Right hindlimb (tissue), 1 donor: ENCODE results near the gene E2F3.

ENCODE experiments used
- DNase-seq: peaks from one replicate; pipeline ENCODE4 v3.0.0-alpha.2; 2018

The E2F3 gene

GRCh38 chr6:20402342-20403069, 827 bp downstream of the E2F3 start:
- DNase-seq: peak; percentile 71

DNA sequence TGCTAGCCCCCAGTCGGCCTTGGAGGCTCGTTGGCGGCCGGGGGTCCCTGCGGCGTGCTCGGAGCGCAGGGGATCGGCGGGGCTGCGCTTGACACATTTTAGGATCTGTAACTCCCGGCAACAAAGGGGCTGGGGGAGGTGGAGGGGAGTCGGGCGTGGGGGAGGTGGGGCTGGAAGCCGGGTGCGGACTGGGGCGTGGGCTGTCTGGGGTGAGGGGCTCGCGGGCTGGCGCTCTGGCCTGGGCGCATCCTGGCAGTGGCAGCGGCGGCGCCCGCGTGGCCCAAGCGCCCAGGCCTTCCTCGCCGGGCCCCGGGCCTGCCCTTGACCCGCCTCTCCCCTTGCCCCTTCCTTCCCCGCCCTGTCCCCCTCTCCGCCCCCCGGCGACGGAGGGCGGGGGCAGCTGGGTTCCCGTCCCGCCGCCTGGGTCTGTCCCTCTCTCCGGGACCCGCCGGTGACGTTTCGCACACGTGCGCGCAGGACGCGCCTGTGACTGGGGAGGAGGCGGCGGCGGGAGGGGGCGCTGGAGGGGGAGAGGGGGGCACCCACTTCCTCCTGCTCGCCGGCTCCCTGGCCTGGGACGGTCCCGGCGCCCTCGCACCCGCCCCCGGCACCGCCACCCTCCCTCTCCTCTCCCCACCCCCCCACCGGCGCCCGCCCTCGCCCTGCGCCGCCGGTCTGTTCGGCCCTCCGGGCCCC, 1.5 kb downstream of the E2F3 start:
- peak; percentile 91 for DNase-seq

- DNase-seq: no peak
These were observed 2.3 kb downstream of the E2F3 start for GRCh38 chr6:20403766-20404640.

DNA sequence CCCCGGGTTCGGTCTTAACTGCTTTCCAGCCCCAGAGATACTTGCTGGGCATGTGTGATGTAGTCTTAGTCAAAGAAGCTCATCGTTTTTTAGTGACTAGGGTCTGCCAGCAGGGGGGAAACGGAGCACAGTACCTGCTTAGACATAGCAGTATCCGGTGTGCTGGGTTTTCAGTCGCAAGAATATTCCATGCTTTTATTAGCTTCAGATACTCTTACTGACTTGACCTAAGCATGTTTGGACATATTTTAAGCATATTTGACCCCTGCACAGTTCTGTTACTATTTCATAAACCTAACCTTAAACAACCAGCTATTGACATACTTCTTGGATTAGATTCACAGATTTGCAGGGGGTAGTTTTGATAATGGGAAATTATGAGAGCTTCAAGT, 3.0 kb downstream of the E2F3 start:
- peak; percentile 54 for DNase-seq

GRCh38 chr6:20408851-20409250, 7.2 kb downstream of the E2F3 start:
- DNase-seq: no peak

- DNase-seq: no peak
These were observed 7.8 kb downstream of the E2F3 start for GRCh38 chr6:20409427-20409971.

DNA sequence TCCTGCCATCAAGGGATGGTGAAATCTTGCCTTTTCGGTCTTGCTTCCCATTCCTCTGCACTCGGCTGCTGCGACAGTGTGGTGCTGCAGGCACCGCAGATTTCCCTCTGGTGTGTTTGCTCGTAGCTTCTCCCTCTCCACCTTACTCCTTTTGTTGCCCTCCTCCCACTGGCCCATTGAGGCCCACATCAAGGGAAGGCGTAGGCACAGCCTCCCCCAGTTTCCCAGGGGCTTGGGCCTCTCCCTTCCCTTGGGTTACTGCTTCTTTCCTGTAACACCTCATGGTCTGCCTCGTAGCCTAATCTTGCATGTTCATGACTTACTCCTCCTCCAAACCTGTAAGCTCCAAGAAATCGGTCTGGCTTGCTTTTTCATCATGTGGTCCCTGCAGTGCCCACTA, 9.9 kb downstream of the E2F3 start:
- no peak for DNase-seq

- no peak for DNase-seq
These were observed 10.4 kb downstream of the E2F3 start for GRCh38 chr6:20411953-20412681.

DNA sequence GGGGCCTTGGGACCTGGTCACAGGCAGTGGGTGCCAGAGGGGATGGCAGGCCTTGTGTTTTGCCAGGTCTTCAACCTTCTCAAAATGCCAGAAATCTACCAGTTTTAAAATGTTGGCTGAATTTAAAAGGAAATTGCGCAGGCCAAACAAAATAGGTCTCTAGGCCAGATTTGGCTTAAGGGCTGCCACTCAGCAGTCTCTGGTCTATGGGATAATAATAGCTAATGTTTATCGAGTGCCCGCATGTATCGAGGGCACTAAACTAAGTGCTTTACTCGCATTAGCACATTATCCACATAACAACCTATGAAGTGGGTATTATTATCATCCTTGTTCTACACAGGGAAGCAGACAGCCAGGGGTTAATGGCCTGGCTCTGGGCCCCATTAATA, 11.0 kb downstream of the E2F3 start:
- no peak for DNase-seq

- no peak for DNase-seq
These were observed 12.1 kb downstream of the E2F3 start for GRCh38 chr6:20413826-20414225.

- no peak for DNase-seq
These were observed 13.0 kb downstream of the E2F3 start for GRCh38 chr6:20414711-20415110.

DNA sequence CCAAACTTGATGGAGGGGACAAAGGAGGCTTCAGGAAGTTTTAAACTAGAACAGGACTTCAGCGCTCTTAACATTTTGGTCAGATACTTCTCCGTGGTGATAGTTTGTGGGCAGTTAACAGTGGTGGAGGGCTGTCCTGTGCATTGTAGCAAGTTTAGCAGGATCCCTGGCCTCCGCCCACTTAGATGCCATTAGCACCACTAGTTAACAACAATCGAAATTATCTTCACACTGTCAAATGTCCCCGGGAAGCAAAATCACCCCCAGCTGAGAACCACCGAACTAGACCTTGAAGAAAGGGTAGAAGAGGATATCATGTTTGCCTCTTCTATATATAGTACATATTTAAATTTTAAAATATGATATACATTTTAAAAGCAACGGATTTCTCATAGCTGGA, 13.6 kb downstream of the E2F3 start:
- DNase-seq: no peak

DNA sequence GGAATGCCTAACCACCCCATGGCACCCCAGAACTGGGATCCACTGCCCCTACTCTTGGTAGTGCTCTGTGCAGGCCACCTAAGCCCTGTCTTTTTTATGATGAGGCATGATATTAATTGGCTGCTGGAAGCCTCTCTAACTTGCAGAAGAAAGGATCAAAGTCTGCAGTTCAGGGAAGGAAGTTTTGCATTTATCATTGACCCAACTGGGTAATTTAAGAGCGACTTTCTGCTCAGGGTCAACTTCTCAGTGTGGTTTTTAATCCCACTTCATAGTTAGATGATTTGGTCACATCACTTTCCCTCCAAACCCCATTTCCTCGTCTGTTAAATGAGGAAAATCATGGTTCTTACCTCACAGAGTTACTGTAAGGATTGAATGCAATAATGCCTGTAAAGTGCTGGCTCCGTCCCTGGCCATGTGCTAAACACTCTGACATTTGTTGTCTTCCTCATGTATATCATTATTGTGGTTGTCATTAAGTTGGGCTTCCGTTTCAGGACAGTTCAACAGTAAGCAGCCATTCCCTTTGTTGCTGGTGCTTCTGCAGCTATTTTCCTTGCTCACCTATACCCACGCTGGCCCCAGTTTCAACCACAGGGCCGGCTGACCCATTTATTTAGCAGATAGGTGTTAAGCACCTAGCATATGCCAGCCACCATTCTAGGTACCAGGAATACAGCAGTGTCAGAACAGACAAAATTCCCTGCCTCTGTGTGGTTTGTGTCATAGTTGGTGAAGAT, 14.2 kb downstream of the E2F3 start:
- DNase-seq: no peak

DNA sequence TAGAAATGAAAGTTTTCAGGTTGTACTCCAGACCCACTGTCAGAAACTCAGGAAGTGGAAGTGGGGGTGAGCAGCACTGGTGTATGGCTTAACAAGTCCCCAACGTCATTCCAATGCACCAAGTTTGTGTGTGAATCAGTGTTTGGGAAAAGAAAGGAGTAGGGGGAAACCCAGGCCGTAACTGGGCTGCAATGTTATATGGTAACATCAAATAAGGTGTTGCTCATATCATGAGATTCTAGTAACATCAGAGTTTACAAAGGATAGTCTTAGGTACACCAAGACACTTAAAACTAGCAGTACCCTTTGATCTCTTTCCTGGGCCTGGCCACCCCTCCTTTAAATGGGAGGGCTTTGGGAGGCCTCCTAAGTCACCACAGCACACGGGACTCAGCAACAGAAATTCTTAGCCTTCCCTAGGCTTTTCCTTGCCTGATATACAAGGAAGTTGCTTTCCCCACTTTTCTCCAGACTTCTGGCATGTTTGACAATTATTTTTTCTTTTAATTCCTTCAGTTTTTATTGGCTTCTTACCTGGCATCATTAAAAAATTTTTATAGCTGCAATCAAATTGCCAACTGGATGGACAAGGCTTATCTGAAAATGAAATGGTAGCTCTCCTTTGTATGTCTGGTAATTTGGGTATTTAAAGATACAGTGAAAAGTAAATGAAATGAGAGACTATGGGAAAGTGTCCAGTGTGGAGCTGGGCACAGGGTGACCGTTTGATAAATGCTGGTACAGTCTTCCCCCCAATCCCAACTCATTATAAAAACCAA, 15.1 kb downstream of the E2F3 start:
- DNase-seq: no peak

GRCh38 chr6:20417819-20418218, 16.1 kb downstream of the E2F3 start:
- DNase-seq: no peak

DNA sequence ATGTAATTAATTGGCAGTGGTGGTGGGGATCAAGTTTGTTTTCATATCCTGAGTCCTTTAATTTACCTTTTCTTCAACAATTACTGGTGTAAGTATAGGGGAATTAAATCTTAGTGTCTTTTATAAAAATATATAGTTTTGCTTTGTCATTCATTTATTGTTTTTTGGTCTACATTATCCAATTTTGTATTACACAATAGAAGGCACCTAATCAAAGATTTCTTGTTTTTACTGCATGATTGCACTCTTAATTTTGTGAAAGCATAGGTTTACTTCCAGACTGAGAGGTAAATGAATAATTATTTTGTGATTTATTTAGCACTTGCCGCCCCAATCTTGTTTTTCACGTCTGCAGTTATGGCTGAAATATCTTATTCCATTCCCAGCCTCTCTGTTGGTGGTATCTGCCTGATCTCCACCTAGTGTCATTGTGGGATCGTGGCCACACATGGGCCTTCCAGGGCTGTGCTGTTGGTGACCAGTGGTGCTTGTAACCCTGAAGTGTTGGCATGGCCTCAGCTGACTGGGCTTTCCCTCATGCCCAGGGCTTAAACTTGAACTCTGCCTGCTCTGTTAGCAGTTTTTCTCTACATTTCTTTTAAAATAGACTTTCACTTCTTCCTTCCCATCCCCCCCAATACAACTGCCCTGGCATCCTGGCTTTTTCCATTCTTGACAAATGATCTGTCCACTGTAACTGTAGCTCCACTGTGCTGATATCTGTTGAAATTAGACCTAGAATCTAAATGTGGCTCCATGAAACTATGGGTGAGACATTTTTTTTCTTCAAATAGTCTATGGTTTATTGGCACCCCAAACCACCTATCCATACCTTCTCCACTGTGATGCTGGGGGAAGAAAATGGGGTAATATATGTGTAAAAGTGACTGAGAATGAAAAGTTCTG, 24.8 kb downstream of the E2F3 start:
- no peak for DNase-seq

DNA sequence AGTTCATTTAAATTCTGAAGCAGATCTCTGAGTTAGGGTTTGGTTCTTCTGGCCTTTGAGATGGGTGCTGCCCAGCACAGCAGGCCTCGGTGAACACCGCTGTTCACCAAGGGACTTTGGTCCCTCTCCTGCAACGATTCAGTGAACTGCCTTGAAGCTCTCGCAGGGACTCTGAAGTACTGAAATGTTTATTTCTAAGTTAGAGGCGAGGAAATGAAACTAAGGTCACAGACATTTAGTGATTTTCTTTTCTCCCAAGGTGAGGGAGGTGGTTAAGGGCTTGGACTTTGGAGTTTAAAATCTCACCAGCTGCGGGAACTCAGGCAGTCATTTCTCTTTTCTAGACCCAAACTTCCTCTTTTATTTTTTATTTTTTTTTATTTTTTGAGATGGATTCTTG, 26.2 kb downstream of the E2F3 start:
- DNase-seq: no peak

GRCh38 chr6:20432692-20433091, 31.0 kb downstream of the E2F3 start:
- no peak for DNase-seq

DNA sequence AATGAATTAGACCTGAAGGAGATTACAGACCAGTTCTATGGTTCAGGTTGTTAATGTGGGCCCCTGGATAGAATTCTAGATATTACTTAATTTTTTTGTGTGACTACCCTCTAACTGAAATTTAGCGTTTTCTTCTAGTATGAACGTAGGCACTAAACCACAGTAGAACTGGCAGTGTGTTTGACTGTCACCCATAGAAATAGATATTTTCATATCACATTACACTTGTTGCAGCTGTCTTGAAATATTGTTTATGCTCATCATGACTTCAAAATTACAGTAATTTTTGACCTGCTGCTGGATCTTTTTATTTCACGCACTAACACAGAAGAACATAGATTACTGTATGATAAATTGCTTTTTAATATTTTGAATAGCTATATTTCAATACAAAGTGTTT, 31.6 kb downstream of the E2F3 start:
- DNase-seq: no peak

GRCh38 chr6:20433929-20434328, 32.2 kb downstream of the E2F3 start:
- DNase-seq: no peak
